Measurements from ENCODE around the gene TUBGCP6. TPM values are rescaled to one million over a fixed set of nuclear protein-coding genes. Genes with fewer than 3 reads are reported as not detected.
A peak's percentile ranks its signal among the peaks of the same experiment; 100 is the strongest.

The TUBGCP6 gene
- total RNA-seq, 1 donor from 2014 or later: 18.2 TPM

DNA sequence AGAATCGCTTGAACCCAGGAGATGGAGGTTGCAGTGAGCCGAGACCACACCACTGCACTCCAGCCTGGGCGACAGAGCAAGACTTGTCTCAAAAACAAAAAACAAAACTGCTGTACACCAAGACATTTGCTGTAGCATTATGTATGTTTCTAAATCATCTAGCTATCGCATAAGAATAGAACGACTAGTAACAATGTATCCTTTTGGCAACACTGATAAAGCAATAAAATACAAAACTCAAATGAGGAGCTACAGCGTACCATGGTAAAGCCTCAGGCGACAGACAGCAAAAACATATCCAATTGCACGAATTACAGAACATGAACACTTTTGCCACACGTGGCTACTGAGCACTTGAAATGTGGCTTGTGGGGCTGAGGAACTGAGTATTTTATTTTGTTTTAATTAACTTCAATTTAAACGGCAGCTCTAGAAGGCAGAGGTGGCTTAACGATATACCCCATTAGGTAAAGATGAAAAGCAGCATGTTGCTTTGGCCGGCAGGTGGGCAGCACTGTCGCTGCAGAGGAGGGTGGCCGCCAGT is 2.3 kb downstream of the TUBGCP6 start:
- no peak for FAIRE-seq

GRCh38 chr22:50238755-50239154 is 6.1 kb downstream of the TUBGCP6 start:
- TF ChIP-seq CTCF (IDR thresholded peaks at IDR 0.05; ENCODE audit: insufficient read depth, low read length, severe bottlenecking): no peak
- FAIRE-seq (no peak), DNase-seq (ENCODE audit: low read depth) (no peak)
- Histone ChIP-seq H3K4me3 (ENCODE audit: low read depth, low read length) (no peak overlapping the region), H3K27me3 (ENCODE audit: control insufficient read depth, insufficient read depth, low read length) (no peaks in the 10 kb centered on the region), H3K36me3 (ENCODE audit: control insufficient read depth, insufficient read depth, low read length) (peaks cover 12% of the 10 kb centered on the region)

More for the DNA sequence above, 2.3 kb downstream of the TUBGCP6 start:
- H3K36me3 ChIP-seq (ENCODE audit: control insufficient read depth, insufficient read depth, low read length): peaks cover 18% of the 10 kb centered on the region
- peak overlapping the region; percentile 93 for H3K4me3 ChIP-seq (ENCODE audit: low read depth, low read length)
- TF ChIP-seq CTCF (IDR thresholded peaks at IDR 0.05; ENCODE audit: insufficient read depth, low read length, severe bottlenecking): no peak
- no peaks in the 10 kb centered on the region for H3K27me3 ChIP-seq (ENCODE audit: control insufficient read depth, insufficient read depth, low read length)
- no peak for DNase-seq (ENCODE audit: low read depth)

- H3K27me3 ChIP-seq (ENCODE audit: control insufficient read depth, insufficient read depth, low read length): no peaks in the 10 kb centered on the region
- no peak overlapping the region for H3K4me3 ChIP-seq (ENCODE audit: low read depth, low read length)
- peaks cover 12% of the 10 kb centered on the region for H3K36me3 ChIP-seq (ENCODE audit: control insufficient read depth, insufficient read depth, low read length)
- TF ChIP-seq CTCF (IDR thresholded peaks at IDR 0.05; ENCODE audit: insufficient read depth, low read length, severe bottlenecking): peak; percentile 52
- FAIRE-seq (no peak), DNase-seq (ENCODE audit: low read depth) (no peak)
Observed at GRCh38 chr22:50236731-50237409, 8.0 kb downstream of the TUBGCP6 start.

DNA sequence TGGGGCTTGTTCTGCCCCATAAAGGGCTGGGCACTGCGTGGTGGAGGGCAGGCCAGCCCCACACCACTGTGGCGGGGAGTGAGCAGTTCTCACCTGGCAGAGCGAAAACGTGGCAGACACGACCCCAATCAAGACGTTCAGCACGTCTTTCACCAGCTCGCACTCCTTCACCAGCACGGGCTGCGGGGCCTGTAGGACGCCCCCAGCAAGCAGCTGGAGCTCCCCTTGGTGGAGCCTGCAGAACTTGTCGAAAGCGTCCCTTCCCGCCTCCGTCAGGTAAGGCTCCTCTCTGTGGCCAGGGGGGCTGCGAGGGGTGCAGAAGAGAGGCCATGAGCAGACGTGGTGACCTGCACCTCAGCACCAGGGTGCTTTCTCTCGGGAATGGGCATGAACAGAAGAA is 11.6 kb downstream of the TUBGCP6 start:
- FAIRE-seq (no peak), DNase-seq (ENCODE audit: low read depth) (no peak)
- TF ChIP-seq CTCF (IDR thresholded peaks at IDR 0.05; ENCODE audit: insufficient read depth, low read length, severe bottlenecking): no peak
- H3K27me3 ChIP-seq (ENCODE audit: control insufficient read depth, insufficient read depth, low read length): no peaks in the 10 kb centered on the region
- H3K36me3 ChIP-seq (ENCODE audit: control insufficient read depth, insufficient read depth, low read length): peaks cover 7% of the 10 kb centered on the region
- H3K4me3 ChIP-seq (ENCODE audit: low read depth, low read length): no peak overlapping the region

GRCh38 chr22:50232481-50233151 is 12.2 kb downstream of the TUBGCP6 start:
- no peak overlapping the region for H3K4me3 ChIP-seq (ENCODE audit: low read depth, low read length)
- DNase-seq (ENCODE audit: low read depth): no peak
- no peak for FAIRE-seq
- peaks cover 8% of the 10 kb centered on the region for H3K36me3 ChIP-seq (ENCODE audit: control insufficient read depth, insufficient read depth, low read length)
- no peak for TF ChIP-seq CTCF (IDR thresholded peaks at IDR 0.05; ENCODE audit: insufficient read depth, low read length, severe bottlenecking)
- no peaks in the 10 kb centered on the region for H3K27me3 ChIP-seq (ENCODE audit: control insufficient read depth, insufficient read depth, low read length)
